Measurements from ENCODE around the gene RIN3.

Gene RIN3

GRCh38 chr14:92487513-92488133, 26.0 kb upstream of the RIN3 start:
- no peak for ATAC-seq

- ATAC-seq = no peak
These were observed 24.0 kb upstream of the RIN3 start for GRCh38 chr14:92489394-92490238.

- no peak for ATAC-seq
These were observed 23.2 kb upstream of the RIN3 start for GRCh38 chr14:92490239-92490959.

DNA sequence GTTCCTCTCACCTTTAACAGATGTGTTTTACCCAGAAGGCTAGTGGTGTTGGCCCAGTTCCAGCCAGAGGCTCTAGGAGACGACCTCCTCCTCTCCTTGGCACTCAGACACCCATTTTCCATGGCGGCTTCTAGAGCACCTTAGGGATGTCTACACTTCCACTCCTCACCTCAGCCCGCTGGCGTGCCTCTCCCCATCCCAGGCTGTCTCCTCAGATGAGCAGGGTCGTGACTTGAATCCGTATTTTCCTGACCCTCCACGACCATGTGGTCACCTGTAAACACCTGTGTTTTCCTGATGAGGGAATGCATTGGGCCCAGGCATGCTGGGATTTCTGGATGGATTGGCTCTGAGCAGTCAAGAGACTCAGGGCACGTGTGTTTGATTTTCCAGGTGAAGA, 21.8 kb upstream of the RIN3 start:
- no peak for ATAC-seq

DNA sequence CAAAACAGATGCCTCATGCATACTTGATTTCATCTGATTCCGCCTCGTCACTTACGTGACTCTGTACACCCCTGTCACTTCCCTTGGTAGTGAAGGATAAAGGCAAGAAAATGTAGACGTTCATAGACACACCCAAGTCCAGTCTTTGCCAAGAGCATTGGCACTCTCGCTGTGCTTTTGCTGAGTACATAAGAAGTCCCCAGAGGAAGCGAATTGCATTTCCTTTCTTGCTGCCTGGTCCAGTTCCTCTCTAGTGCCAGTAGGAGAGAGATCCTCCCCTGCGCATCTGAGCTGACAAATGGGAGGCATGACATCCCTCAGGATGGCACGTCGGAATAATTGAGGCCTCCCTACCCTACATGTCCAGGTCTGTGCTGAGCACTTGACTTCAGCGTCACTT, 21.3 kb upstream of the RIN3 start:
- no peak for ATAC-seq

DNA sequence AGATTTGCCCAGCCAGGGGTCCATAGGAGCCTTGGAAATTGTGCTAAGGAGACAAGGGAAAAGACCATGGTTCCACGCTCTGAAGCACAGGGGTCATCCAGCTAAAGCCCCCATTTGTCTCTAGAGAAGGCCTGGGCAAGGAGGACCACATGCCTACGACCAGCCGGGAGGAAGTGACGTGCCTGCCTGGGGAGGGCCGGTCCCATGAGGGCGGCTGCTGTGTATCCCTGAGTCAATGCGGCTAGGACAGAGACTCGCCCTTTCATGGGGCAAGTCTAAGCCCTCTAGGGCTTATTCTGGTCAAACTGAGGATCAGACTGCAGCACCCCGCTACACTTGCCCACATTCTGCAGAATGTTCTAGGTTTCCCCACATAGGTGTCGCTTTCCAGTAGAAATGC, 20.6 kb upstream of the RIN3 start:
- ATAC-seq = no peak

DNA sequence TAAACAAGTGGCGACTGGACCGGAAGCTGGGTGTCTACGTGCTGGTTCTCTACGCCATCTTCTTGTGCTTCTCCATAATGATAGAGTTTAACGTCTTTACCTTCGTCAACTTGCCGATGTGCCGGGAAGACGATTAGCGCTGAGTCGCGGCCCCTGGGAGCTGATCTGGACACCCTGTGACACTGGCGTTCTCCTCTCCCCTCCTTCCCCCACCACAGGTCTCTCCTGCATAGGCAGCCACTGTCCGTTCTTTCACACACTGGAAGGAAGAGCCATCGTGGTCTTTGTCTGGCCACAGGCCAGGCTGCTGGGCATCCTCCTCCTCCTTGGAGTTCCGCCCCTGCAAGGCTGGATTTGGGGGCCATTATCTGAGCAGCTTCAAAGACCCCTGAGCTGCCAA, 20.1 kb upstream of the RIN3 start:
- ATAC-seq = no peak

DNA sequence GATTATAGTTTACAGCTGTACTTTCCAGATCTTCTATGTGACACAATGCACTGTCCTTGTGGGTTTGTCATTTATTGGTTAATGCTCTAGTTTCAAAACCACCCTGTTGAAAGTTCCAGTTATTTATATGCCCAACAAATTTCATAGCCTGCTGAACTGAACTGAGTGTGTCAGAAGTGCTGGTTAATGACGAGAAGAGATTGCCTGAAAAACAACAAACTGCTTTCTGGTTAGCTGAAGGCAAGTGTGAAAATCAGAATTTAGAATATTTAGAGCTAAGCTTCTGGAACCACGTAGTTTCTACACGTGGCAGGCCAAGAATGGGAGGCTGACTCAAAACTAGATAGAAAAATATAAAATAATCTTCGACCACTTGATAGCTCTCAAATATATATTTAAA, 19.1 kb upstream of the RIN3 start:
- no peak for ATAC-seq

DNA sequence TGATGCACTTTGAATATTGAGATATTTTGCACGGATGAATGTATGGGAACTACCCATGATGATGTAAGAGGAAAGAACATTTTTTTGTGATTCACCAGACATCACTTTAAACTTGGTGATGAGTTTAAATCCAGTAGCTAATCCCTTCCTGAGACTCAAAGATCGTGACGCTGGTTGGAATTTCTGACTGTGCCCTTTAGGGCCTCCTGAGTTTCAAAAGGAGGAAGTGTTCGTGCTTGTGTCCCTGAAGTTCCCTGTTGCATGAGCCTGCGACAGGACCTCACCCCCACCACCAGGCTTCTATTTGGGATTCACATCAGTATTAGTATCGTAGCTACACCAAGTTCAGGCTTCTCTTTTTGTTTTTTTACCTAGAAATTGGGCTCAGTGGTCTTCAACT, 18.6 kb upstream of the RIN3 start:
- ATAC-seq = no peak

GRCh38 chr14:92496191-92496857, 17.3 kb upstream of the RIN3 start:
- ATAC-seq = no peak

GRCh38 chr14:92497391-92497790, 16.2 kb upstream of the RIN3 start:
- ATAC-seq = no peak

- no peak for ATAC-seq
These were observed 14.3 kb upstream of the RIN3 start for GRCh38 chr14:92499234-92499633.

- ATAC-seq = no peak
These were observed 13.1 kb upstream of the RIN3 start for GRCh38 chr14:92500491-92500941.

DNA sequence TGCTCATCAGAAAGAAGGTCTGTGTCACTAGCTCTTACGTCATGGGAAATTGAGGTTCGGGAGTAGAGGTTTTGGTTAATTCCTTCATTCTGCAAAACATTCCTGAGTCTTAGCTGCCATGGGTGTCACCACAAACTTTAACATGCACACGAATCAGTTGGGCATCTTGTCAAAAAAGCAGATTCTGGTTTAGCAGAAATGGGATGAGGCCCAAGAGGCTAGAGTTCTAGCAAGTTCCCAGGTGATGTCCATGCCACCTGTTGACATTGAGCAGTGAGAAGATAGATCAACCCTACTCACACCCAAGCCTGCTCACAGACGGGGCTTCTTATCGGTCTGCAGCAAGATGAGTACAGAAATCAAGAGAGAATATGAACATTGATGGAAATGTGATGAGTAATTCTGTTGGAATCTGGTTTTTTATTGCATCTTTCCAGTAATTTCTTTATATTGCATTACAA, 11.7 kb upstream of the RIN3 start:
- no peak for ATAC-seq

DNA sequence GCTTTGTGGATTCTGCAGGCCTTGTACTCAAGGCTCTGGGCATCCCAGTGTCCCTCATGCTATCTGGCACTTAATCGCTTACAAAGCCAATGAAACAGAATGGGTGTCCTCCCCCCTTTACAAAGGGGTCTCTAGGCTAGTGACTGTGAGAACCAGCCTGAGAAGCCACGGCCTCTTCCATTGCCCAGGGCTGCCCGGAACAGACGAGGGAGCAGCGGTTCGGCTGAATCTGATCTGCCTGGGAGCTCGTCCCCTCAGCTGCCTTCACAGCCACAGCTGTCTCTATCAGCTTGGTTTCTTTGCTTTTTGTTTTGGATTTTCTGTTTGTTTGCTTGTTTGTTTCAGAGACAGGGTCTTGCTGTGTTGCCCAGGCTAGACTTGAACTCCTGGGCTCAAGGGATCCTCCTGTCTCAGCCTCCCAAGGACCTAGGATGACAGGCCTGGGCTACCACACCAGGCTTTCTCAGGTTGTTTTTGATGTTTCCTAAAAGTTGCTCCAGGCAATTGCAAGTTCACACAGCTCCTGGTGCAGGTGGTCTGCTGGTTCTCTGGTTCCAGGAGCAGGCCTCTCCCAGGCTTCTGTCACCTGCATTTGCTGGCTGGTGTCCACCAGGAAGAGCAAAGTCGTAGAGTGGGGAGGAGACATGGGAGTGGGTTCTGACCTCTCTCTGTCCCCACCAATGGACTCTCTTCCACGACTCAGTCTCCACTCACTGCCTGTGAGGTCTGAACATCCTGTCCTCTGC, 10.9 kb upstream of the RIN3 start:
- no peak for ATAC-seq

- ATAC-seq = no peak
These were observed 9.7 kb upstream of the RIN3 start for GRCh38 chr14:92503756-92504491.

DNA sequence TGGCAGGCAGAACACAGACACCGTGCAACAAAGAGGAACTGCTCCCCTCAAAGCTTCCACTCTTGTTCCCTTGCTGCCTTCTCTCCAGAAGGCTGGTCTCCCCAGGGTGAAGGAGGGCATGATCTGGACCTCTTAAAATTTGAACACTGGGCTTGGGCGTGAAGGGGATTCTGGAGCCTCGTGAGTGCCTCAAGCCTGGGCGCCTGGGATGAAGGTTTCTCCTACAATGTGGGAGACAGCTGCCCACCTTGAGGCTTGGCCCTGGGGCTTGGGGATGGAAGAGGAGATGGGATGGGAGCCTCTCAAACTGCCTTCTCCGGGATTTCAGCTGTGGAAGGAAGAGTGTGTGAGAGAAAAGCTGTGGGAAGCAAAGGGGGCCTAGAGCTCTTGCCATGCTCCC, 7.8 kb upstream of the RIN3 start:
- no peak for ATAC-seq

DNA sequence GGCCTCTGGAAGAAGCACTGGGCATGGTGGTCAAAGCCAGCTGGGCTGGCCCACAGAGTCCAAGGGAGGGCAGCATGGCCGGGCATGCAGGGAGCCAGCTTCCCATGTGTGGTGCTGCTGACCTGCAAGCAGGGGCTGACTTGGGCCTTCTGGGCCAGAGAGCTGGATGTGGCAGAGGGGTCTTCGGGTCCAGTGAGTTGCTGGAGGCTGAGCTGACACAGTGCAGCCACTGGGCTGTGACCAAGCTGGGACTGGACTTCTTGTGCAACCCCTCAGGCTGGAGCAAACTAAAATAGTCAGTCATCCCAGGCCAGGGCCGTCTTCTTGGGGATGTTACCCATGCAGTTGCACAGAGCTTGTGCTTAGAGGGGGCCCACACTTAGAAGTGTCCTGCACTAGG, 7.3 kb upstream of the RIN3 start:
- no peak for ATAC-seq

- peak in 1 of 2 donors; percentile 24 for ATAC-seq
These were observed 6.3 kb upstream of the RIN3 start for GRCh38 chr14:92507174-92507768.

DNA sequence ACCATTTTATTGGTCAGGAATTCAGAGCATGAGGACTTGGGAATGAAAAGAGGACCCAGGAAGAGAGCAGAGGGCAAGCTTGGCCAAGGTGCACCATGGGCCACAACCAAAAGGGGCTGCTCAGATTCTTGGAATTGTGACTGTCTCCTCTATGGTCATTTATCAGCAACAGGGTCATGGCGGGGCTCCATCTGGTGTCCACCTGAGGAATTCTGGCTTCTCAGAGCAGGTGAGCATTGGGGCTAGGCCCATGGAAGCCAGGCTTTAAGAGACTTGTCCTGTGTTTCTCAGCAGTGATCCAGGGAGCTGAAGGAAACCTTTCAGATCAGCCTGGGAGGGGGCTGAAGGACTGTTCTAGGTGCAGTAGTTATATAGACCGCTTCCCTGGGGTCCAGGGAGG, 2.6 kb upstream of the RIN3 start:
- ATAC-seq = no peak
